Endothelial cell (in vitro differentiated cells): ENCODE data around the gene DYRK1B. TPM values are rescaled to one million over a fixed set of nuclear protein-coding genes. Genes with fewer than 3 reads are reported as not detected.

Experiments
- DNase-seq: peaks from one replicate; pipeline ENCODE4 v3.0.0; 2021; ENCODE audit warnings: low spot score
- H3K27ac Mint-ChIP-seq: one replicate; pipeline ENCODE4 v1.8.0; 2021; ENCODE audit warnings: mixed read lengths, inconsistent platforms; ENCODE audit not compliant: unreplicated experiment
- H3K27me3 Mint-ChIP-seq: one replicate; pipeline ENCODE4 v1.8.0; 2021; ENCODE audit warnings: mild to moderate bottlenecking, moderate library complexity, mixed read lengths, inconsistent platforms; ENCODE audit not compliant: unreplicated experiment
- H3K36me3 Mint-ChIP-seq: one replicate; pipeline ENCODE4 v1.8.0; 2021; ENCODE audit warnings: mild to moderate bottlenecking, low read depth, mixed read lengths, inconsistent platforms; ENCODE audit not compliant: unreplicated experiment
- H3K4me1 Mint-ChIP-seq: one replicate; pipeline ENCODE4 v1.8.0; 2021; ENCODE audit warnings: mild to moderate bottlenecking, mixed read lengths, inconsistent platforms; ENCODE audit not compliant: unreplicated experiment
- H3K4me3 Mint-ChIP-seq: one replicate; pipeline ENCODE4 v1.8.0; 2021; ENCODE audit warnings: mild to moderate bottlenecking, mixed read lengths, inconsistent platforms; ENCODE audit not compliant: unreplicated experiment
- H3K9me3 Mint-ChIP-seq: one replicate; pipeline ENCODE4 v1.8.0; 2021; ENCODE audit warnings: mixed read lengths, inconsistent platforms; ENCODE audit not compliant: unreplicated experiment
- CTCF ChIP-seq: fragments of 200-600 bp; sonication (generic); IDR thresholded peaks from one replicate; pipeline ENCODE4 v1.5.0; 2021; ENCODE audit warnings: antibody characterized with exemption; ENCODE audit not compliant: unreplicated experiment
- microRNA-seq: library from miRNA; unstranded; fragments of <30 nt; microRNA quantifications from one replicate; pipeline ENCODE4, GENCODE V29; 2020; ENCODE audit not compliant: unreplicated experiment
- total RNA-seq: library from RNA; stranded (reverse); fragmentation: NEBNext Ultra II Directional; extraction: Animal tissue kit (Norgen Biotek cat#: 25700); gene quantifications from one replicate; pipeline ENCODE4 v1.2.1, GENCODE V29; 2021; ENCODE audit not compliant: unreplicated experiment

Gene DYRK1B
- total RNA-seq, 1 donor from 2014 or later, result 29.5 TPM

DNA sequence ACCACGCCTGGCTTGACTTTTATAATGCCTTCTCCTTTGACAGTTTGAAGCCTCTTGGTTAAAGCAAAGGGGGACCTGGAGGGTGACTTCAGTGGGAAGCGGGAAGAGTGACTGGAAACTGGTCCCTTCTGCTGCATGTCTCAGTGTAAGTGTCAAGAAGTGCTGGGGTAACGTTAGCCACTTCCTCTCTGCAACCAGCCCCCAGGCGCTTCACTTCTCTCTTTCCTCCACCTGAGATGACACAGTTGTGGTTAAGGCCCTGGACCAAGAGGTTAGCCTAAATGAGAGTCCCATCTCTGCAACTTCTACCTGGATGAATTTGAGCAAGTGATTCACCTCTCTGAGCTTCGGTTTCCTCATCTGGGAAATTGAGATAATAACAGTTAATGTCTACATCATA is 39.0 kb downstream of the DYRK1B start:
- no peak for TF ChIP-seq CTCF
- no peak for DNase-seq
- H3K4me1 Mint-ChIP-seq, result peaks cover 4% of the 10 kb centered on the region
- H3K9me3 Mint-ChIP-seq, result no peaks in the 10 kb centered on the region
- H3K4me3 Mint-ChIP-seq, result no peak overlapping the region
- no peaks in the 10 kb centered on the region for H3K27me3 Mint-ChIP-seq
- H3K27ac Mint-ChIP-seq, result no peak overlapping the region
- H3K36me3 Mint-ChIP-seq, result no peaks in the 10 kb centered on the region

- no peaks in the 10 kb centered on the region for H3K9me3 Mint-ChIP-seq
- H3K27me3 Mint-ChIP-seq, result no peaks in the 10 kb centered on the region
- H3K27ac Mint-ChIP-seq, result no peak overlapping the region
- no peak overlapping the region for H3K4me3 Mint-ChIP-seq
- TF ChIP-seq CTCF, result peak; percentile 91
- peak; percentile 86 for DNase-seq
- peaks cover 4% of the 10 kb centered on the region for H3K4me1 Mint-ChIP-seq
- no peaks in the 10 kb centered on the region for H3K36me3 Mint-ChIP-seq
These were observed 40.9 kb downstream of the DYRK1B start for GRCh38 chr19:39792999-39793546.

DNA sequence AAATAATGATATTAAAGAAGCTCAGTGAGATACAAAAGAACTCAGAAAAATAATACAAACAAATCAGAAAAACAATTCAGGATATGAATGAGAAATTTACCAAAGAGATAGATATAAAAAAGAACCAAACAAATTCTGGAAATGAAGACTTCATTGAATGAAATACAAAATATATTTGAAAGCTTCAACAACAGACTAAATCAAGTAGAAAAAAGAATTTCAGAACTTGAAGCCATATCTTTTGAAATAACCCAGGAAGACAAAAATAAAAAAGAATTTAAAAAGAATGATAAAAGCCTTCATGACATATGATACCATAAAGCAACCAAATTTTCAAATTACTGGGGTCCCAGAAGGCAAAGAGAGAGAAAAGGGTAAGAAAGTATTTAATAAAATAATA is 45.7 kb downstream of the DYRK1B start:
- Mint-ChIP-seq H3K27ac (no peak overlapping the region), H3K4me3 (no peak overlapping the region), H3K4me1 (no peaks in the 10 kb centered on the region), H3K27me3 (no peaks in the 10 kb centered on the region), H3K9me3 (no peaks in the 10 kb centered on the region), H3K36me3 (no peaks in the 10 kb centered on the region)
- no peak for DNase-seq
- no peak for TF ChIP-seq CTCF

- Mint-ChIP-seq H3K27me3 (no peaks in the 10 kb centered on the region), H3K4me1 (no peaks in the 10 kb centered on the region), H3K27ac (no peak overlapping the region), H3K4me3 (no peak overlapping the region), H3K36me3 (no peaks in the 10 kb centered on the region), H3K9me3 (no peaks in the 10 kb centered on the region)
- TF ChIP-seq CTCF, result no peak
- no peak for DNase-seq
These were observed 53.1 kb downstream of the DYRK1B start for GRCh38 chr19:39780894-39781293.

DNA sequence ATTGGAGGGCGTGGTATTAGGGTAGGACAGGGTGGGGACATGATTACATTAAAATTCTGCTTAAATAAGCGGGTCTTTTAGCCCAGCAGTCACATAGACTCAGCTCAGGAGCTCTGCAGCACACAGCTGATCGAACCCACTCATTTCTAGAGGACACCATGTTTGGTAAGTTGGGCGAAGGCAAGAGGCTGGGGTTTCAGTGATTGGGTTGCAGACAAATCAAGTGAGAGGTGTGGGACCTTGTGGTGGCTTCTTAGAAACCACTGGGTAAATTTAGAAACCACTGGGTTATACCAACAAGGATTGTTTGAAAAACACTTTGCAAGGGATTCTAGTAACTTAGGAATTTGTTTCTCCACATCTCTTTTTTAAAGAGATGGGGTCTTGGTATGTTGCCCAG is 55.2 kb downstream of the DYRK1B start, which contains the start of gene LEUTX:
TSS of gene LEUTX (plus strand) at position 92 of the 400 bp plus-strand sequence. CDS start at position 159, 67 bp downstream.
- H3K9me3 Mint-ChIP-seq, result no peaks in the 10 kb centered on the region
- no peak within 1 kb of the TSS for H3K4me3 Mint-ChIP-seq
- no peaks in the 10 kb centered on the region for H3K36me3 Mint-ChIP-seq
- no peak for TF ChIP-seq CTCF
- no peaks in the 10 kb centered on the region for H3K4me1 Mint-ChIP-seq
- no peaks in the 10 kb centered on the region for H3K27me3 Mint-ChIP-seq
- no peak within 1 kb of the TSS for H3K27ac Mint-ChIP-seq
- DNase-seq, result no peak

Small RNA genes within 50 kb of the gene (microRNA-seq; reads per million reads assigned to microRNA genes)
- not detected for gene MIR6719

Other genes starting within 250 kb of the DYRK1B start
- not detected for gene LGALS13, start 231.6 kb downstream of the DYRK1B start, total RNA-seq
- not detected for gene LGALS16, start 178.2 kb downstream of the DYRK1B start, total RNA-seq
- gene LGALS14, start 129.7 kb downstream of the DYRK1B start, total RNA-seq, result not detected
- gene CLC, start 96.1 kb downstream of the DYRK1B start, total RNA-seq, result not detected
- gene LEUTX, start 55.3 kb downstream of the DYRK1B start, total RNA-seq, result not detected
- gene FBL, start 12.2 kb upstream of the DYRK1B start, total RNA-seq, result 271 TPM
- 1.8 TPM for gene FCGBP, start 100.5 kb upstream of the DYRK1B start, total RNA-seq
- 101 TPM for gene PSMC4, start 137.0 kb upstream of the DYRK1B start, total RNA-seq
- 4.0 TPM for gene ZNF546, start 162.9 kb upstream of the DYRK1B start, total RNA-seq
- gene ZNF780B, start 222.1 kb upstream of the DYRK1B start, total RNA-seq, result 22.6 TPM